Endothelial cell of hepatic sinusoid (primary cell): ENCODE measurements around the gene AKAP10.
"Not testable (repeated sequence)": the region's sequence is repeated elsewhere in the genome, so short reads cannot be mapped to it uniquely, and the experiment has no call there.

Experiments
- in situ Hi-C: cut with HindIII; loops from 2 replicates; pipeline ENCODE4 v1.10.0; 2017; ENCODE audit warnings: low sequenced_read_pairs

The AKAP10 gene

DNA sequence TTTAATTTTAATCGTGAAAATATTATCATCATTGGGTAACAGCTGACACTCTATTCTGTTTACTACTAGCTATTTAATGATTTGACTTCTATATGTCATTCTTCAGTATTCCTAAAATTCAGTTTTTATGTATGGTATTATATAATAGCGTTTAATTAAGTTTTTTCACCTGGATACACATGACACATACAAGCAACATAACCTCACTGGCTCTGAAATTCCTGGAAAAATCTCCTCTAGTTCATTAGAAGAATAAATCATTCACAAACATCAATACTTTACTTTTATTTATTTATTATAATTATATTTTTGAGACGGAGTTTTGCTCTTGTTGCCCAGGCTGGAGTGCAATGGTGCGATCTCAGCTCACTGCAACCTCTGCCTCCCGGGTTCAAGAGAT lies 44.0 kb downstream of the AKAP10 start:
- in situ Hi-C loops, result no loop called here

DNA sequence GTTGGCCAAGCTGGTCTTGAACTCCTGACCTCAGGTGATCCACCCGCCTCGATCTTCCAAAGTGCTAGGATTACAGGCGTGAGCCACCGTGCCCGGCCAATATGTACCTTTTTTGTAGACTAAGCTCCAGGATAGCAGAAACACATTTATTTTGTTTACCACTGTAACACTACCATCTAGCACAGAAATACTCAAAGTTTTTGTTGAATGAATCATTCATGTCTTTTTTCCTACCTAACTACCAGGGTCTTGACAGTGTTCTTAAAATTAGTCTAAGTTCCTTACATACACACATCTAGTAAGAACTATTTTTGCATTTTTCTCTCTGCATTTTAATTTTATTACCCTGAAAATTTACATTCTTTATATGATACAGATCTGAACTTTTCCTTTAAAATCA lies 44.4 kb downstream of the AKAP10 start:
- in situ Hi-C loops, result no loop called here

DNA sequence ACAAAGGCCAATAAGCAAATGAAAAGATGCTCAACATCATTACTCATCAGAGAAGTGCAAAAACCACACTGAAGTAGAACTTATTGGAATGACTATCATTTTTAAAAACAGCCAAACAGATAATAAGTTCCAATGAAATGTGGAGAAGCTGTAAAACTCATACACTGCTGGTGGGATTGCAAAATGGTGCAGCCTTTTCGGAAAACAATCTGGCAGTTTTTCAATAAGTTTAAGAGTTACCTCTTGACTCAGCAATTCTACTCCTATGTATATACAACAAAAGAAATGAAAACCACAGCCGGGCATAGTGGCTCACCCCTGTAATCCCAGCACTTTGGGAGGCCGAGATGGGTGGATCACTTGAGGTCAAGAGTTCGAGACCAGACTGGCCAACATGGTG lies 49.3 kb downstream of the AKAP10 start:
- in situ Hi-C loops, result no loop called here

DNA sequence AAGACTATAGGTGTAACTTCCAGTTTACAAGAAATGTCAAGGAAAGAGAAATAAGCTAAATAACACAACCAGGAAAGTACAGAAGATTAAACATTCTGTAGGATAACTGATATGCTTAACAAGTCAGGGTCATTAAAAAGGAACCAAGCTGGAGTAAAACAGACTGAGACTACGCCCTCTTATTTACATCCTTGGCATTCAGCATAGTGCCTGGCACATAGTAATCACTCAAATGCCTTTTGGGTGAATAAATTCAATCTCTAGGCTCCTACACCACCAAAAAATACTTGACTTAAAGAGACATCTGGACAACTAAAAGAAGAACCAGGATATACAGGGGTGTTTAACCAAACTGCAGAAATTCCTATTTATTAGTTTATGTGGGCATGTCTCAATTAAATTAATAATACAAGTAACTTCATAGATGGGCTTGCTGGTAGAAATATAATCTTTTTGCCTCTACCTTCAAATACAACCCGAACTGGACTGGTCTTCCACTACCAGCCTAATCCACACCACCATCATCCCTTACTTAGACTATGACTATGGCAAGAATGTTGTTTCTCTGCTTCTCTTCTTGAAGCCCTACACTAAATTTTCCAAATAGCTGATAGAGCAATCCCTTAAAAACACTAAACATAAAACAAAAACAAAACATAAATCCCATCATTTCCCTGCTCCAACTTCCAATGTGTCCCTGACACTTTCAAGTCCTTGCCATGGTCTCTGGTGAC lies 62.2 kb downstream of the AKAP10 start:
- in situ Hi-C loops, result no loop called here

DNA sequence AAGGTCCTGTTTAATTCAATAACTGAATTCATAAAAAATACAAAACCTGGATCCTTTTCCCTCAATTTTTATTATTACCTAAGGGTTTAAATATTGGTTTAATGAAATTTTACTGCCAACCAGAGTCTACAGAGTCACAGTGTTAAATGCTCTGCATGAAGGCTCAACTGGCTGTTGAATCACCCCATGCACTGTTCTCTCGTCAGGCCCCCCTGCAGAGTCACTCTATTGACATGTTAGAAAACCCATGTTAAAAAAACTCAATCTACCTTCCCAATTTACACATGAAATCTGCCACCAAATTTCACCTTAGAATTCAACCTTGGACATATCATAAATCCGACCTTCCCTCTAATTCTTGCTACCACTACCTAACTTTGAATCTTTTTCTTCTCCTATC lies 66.6 kb downstream of the AKAP10 start:
- in situ Hi-C loops, result no loop called here

DNA sequence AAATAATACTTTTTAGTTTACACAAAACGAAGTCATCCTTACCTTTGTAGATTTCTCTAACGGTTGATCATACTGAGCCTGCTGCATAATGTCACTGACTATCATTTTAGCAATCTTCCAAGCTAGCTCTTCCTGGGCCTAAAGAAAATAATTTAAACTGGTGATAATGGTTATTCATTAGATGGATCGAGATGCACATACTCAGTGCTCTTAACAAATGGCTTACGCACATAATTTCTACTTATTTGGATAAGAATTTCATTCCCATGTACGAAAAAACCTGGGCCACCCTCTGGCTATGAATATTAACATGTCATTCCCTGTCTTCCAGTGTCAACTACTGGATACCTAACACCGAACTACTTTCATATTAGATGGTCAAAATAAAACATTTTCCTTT lies 68.5 kb downstream of the AKAP10 start:
- in situ Hi-C loops, result no loop called here

DNA sequence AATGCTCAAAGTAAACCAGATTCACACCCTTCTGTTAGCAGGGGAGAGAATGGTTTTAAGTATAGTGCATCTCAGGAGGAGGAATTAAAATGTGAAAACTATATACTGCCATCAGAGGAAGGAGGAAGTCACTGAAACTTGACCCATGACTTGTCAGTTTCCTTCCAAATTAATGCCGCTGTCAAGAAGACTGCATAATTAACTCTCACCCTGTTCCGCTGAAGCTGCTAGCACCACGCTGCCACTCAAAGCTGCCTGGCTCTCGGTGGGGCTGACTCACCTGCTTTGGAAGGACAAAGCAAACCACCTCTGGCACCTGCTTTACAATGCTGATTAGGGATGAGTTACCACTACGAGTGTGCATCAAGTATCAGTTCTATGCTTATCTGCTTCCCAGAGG lies 72.1 kb downstream of the AKAP10 start:
- in situ Hi-C loops, result no loop called here

DNA sequence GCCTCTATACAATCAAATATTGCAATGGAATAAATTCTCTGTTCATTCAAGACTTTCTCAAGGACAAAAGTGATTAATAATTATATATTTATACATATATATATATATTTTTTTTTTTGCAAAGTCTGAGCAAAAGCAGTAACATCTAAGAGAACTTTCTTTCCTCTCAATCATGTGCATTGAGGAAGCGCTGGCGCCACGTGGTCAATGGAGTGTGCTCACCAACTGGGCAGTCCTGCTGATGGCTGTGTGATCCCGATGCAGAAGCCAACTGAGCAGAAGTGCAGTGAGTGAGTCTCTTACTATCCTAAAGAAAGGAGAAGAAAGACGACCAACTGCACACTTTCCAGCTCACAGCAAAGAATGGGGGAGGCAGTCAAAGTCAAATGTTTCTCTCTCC lies 72.7 kb downstream of the AKAP10 start:
- in situ Hi-C loops, result no loop called here

DNA sequence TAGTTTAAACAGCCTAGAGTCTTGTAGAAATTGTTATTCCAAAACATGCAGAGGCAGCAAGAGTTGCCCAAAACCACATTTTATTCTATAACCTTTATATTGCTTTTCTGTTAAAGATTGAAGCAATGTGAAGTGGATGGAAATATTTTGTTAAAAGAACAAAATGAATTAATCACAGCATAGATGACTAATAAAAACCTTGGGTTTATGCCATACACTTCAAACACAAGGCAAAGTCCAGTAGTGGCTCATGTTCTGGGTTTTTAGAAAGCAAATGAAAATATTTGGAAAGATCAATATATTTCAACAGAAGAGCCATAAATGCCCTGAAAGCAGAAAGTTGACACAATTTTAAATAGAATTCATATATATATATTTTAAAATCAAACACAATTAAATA lies 73.2 kb downstream of the AKAP10 start:
- in situ Hi-C loops, result no loop called here

DNA sequence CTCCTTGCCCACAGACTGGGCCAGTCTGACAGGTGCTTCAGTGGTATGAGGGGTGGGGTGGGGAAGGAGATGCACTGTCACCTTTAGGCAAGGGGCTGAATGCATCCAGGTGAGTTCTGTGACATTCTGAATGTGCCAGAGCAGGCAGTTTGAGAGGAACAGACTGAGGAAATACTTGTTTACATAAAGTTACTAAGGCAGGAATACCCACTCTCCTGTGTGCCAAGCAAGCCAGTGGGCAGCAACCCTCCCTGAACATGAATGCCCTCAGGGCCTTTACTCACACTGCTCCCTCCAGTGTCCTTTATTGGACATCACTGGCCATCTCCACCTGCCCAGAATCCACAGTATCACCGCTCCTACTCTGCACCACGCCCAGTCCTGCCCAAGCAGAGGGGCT lies 76.8 kb downstream of the AKAP10 start:
- in situ Hi-C loops, result no loop called here

DNA sequence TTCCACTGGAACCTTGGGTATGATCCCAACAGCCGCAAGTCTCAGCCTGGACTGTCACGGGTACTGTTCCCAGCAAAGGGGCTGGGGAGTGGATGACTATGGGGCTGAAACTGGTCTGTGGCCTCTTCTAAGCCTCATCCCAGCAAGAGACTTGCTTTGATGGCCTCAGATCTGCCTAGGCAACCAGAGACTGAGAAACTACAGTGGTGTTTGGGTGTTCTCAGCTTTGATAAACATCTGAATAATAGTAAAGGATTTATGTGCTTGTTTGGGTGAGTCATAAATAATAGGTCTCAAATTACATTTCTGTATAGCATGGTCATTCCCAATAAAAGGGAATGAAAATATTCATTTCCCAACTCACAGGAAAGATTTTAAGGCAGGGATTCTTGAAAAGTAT lies 79.7 kb downstream of the AKAP10 start:
- in situ Hi-C loops, result no loop called here

DNA sequence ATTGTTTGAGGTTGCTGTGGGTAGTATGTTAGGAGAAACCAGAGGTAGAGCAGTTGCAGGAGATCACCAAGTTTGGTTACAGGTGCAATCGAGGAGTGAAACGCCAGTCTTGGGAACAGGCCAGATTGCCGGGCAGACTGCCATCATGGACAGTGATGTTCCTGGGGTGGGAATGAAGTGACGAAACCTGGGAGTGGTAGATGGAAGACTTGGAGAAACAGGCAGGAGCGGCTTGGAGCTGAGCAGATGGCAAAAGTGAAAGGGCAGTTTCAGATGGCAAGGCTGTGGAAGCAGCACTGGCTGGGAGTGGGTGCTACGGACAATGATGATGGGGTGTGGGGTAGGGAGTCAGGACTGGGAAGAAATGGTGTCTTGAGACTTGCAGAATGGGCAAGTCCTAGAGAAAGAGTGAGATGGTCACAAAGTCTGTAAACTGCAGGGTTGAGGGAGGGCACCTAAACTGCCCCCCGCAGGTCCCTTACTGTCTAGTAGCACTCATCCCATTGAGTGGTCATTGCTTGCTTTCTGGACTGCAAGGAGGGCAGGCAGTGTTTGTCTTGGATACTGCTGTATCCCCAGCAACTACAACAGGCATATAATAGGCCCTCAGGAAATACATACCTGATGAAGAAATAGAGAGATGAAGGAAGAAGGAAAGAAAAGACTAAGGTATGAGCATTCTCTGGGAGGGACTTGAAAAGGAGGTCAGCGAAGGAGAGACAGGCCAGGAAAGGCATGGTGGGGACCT lies 80.4 kb downstream of the AKAP10 start:
- in situ Hi-C loops, result no loop called here

DNA sequence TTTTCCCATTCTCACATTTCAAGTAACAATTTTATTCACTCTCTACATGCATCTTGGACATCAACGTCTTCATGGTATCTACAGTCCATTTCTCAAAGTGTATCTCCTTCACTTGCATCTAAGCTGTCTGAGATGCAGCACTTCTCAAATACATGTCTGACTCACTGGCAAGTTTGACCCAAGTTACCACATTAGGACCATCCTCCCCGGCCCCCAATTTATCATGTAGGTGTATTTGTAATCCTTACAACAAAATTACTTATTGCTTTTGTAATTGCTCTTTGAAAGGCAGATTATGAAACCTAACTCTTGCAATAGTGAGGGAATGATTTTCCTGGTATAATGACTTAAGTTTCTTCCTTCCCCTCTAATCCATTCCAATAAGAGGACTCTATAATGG lies 80.9 kb downstream of the AKAP10 start:
- in situ Hi-C loops, result no loop called here

DNA sequence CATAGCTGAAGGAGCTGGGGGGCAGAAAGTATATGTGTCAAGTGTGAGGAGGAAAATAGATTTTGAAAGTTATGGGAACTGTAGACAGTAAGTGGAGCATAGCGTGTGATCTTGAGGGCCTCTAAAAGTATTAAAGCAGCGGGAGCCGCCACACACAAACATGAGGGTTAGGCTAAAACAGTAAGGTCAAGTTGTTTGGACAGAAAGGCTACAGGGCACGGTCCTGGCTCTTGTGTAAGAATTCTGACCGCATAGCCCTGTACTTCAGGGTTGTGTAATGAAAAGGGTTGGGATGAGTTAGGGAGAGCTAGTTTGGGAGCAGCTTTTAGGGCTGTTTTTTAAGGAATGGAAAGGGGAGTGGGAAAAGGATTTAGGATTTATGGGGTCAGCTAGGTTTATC lies 87.1 kb downstream of the AKAP10 start:
- in situ Hi-C loops, result not testable (repeated sequence)

DNA sequence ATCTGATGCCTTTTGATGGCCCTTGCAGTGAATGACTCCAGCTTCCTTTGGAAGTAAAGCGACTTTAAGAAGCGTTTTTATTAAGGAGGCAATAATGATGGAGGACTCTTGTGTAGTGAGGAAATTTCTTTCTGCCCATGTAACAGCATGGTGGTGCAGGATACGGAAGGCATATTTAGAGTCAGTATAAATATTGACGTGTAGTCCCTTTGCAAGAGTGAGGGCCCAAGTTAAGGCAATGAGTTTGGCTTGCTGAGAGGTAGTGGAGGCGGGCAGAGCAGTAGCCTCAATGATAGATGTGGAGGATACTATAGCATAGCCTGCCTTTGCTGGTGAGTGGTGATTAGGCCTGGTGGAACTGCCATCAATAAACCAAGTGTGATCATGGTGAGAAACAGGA lies 87.6 kb downstream of the AKAP10 start:
- in situ Hi-C loops, result not testable (repeated sequence)

DNA sequence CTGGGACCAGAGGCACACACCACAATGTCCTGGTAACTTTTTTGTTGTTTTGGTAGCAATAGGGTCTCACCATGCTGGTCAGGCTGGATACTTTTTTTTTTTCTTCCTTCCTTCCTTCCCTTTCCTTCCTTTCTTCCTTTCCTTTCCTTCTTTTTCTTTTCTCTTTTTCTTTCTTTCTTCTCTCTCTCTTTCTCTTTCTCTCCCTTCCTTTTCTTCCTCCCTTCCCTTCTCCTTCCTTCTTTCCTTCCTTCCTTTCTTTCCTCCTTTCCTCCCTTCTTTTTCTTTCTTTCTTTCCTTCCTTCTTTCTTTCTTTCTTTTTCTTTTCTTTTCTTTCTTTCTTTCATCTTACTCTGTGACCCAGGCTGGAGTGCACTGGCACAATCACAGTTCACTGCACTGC lies 91.5 kb downstream of the AKAP10 start:
- in situ Hi-C loops, result no loop called here

DNA sequence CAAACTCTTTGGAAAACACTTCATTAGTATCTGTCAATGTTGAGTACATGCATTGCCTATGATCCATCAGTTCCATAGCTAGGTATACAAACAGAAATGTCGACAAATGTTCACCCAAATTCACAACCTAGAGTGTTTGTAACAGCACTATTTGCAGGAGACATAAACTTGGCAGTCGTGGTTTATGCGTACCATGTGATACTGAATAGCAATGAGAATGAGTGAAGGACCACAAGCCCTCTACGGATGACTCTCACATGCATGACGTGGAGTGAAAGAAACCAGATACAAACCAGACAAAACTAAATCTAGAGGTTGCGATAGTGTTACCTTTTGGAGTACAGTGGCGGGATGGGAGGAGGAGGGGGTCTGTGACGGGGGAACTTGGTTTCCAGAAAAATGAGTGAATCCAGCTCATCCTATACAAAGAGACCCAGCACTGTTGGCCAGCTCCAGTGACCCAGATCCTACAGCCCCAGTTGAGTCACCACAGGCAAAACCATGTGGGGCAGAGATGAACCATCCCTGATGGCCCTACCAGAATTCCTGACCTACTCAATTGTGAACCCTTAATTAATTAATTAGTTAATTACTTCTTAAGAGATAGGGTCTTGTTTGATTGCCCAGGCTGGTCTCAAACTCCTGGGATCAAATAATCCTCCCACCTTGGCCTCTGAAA lies 94.0 kb downstream of the AKAP10 start:
- in situ Hi-C loops, result no loop called here

DNA sequence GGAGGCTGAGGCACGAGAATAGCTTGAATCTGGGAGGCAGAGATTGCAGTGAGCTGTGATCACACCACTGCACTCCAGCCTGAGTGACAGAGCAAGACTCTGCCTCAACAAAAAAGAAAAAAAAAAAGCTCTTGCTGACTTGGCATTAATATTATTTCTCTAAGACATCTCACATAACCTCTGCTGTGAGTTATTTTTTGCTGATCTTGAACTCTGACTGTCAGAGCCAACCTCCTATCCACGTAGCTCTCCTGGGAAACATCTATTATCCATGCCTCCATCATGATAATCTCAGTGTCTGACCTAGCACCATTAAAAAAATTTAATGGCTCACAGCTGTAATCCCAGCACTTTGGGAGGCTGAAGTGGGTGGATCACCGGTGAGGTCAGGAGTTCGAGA lies 97.2 kb downstream of the AKAP10 start:
- in situ Hi-C loops, result no loop called here

DNA sequence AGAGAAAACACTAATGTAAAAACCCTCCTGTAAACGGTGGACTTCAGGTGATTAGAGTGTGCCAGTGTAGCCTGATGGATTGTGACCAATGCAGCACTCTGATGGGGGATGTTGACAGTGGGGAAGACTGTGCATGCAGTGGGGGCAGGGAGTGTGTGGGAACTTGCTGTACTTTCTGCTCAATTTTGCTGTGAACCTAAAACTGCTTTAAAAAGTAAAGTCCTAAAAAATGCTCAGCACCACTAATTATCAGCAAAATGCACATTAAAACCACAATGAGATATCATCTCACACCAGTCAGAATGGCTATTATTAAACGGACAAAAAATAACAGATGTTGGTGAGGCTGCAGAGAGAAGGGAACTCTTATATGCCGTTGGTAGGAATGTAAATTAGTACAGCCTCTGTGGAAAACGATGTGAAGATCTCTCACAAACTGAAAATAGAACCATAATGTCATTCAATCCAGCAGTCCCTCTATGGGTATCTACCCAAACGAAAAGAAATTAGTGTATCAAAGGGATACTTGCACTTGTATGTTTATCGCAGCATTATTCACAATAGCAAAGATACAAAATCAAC lies 100.2 kb downstream of the AKAP10 start:
- in situ Hi-C loops, result no loop called here

DNA sequence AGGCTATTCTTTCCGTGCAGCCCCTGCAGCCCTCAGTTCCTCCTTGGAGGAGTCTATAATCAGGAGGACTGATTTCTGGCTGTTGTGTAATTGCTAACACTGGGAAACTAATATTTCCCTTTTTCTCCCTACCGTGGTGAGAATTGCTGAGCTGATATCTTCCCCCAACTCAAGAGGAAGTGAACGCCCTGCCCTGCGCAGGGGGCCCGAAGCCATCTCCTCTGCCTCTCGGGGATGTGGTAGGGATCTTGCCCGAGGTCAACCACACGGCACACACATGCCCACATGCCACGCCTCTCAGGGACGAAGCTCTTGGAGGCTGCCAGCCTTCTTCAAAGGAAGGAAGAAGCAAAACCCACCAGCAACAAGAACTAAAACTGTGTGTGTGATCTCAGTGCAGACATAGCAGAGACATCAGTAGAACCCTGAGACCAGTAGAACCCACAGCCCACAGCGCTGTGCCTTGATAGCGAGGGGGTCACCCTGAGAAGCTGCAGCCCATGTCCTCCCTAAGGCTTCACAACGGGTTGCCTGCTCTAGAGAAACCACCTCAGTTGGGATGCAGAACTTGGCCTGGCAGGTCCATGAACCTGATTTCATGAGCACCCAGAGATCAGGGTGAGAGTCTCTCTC lies 101.0 kb downstream of the AKAP10 start:
- in situ Hi-C loops, result no loop called here

DNA sequence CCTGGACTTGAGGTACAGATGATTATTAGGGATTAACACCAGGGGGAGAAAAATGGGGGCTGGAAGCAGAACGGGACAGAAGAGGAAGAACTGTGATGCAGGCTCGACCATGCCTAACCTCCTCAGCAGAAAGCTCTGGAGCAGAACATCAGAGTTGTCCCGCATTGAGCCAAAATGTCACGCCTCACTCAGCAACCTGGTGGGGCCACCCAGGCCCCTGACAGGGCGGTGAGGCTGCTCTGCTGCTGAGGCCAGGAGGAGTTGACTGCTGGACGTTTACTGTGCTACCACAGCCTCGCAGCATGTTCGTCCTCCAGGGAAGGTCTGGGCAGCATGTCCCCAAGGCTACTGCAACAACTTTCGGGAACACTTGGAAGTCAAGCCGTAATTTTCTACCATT lies 103.4 kb downstream of the AKAP10 start:
- in situ Hi-C loops, result no loop called here
